PC-3 (cell line): ENCODE results near the gene MYH9.

Experiments
- CTCF ChIP-seq: fragments of 300-600 bp; sonication (generic); conservative IDR thresholded peaks from 2 replicates; pipeline ENCODE4 v1.5.1; 2017; ENCODE audit warnings: antibody characterized with exemption, low read depth, mild to moderate bottlenecking, low read length
- EZH2 ChIP-seq: fragments of 300-600 bp; sonication (generic); IDR thresholded peaks from one replicate; pipeline ENCODE4 v1.6.1; 2017; ENCODE audit warnings: antibody characterized with exemption, mild to moderate bottlenecking, low read length; ENCODE audit not compliant: unreplicated experiment

GRCh38 chr22:36285545-36285944 lies 102.2 kb downstream of the MYH9 start:
- no peak for TF ChIP-seq CTCF
- TF ChIP-seq EZH2, result no peak
